A549 (cell line): Measurements from ENCODE around the gene HSD17B10. TPM values are rescaled to one million over a fixed set of nuclear protein-coding genes. Genes with fewer than 3 reads are reported as not detected.

Experiments used
- ATAC-seq, 2 experiments: fragments of 200-7000 bp in 1 of 2; fragments of >200 bp in 1 of 2; cut with Nextera tagmentation in 1 of 2; cut with Tn5 transposase in 1 of 2; 3 replicates each; pipeline versions ENCODE4 v1.8.0 to v1.9.1; 2018 to 2020; ENCODE audit warnings: mild to moderate bottlenecking in 1 of 2, moderate library complexity in 1 of 2
- CTCF ChIA-PET: fragments of 300-600 bp; sonication (Branson Sonifier 250); formaldehyde crosslinking; extraction: SDS; loops from one replicate; lab custom pipeline; 2021; ENCODE audit warnings: antibody characterized with exemption, inconsistent platforms; lab: Yijun Ruan, JAX
- POLR2A ChIA-PET: fragments of 350-600 bp; formaldehyde crosslinking; extraction: SDS; loops from one replicate; lab custom pipeline; 2021; ENCODE audit warnings: antibody characterized with exemption, inconsistent platforms; lab: Yijun Ruan, JAX
- DNase-seq, 2 experiments: peaks; one replicate each; pipeline versions ENCODE4 v3.0.0 to v3.0.0-alpha.2; 2011 to 2016; ENCODE audit warnings: low read depth in 1 of 2, low spot score in 1 of 2
- FAIRE-seq: peaks from 2 replicates; lab custom pipeline; 2011; peaks lifted over from hg19 to GRCh38; lab: Jason Lieb, UNC
- H3K27ac ChIP-seq, 2 experiments: fragments of >200 bp; sonication (Bioruptor Twin); formaldehyde crosslinking; 3 replicates each; pipeline ENCODE4 v1.5.1; 2016 to 2017
- H3K4me1 ChIP-seq: fragments of >200 bp; sonication (Bioruptor Twin); formaldehyde crosslinking; 3 replicates; pipeline ENCODE4 v1.6.1; 2016
- H3K4me2 ChIP-seq: fragments of >200 bp; sonication (Bioruptor Twin); formaldehyde crosslinking; 3 replicates; pipeline ENCODE4 v1.6.1; 2016
- H3K4me3 ChIP-seq: fragments of >200 bp; sonication (Bioruptor Twin); formaldehyde crosslinking; 3 replicates; pipeline ENCODE4 v1.5.1; 2016
- H3K9me3 ChIP-seq: fragments of >200 bp; sonication (Bioruptor Twin); formaldehyde crosslinking; 3 replicates; pipeline ENCODE4 v1.6.1; 2016
- CBX2 ChIP-seq: fragments of 200-600 bp; sonication (generic); IDR thresholded peaks from 2 replicates; pipeline ENCODE4 v1.6.1; 2016; ENCODE audit warnings: low read depth, mild to moderate bottlenecking, borderline replicate concordance
- CBX8 ChIP-seq: fragments of 200-600 bp; sonication (generic); IDR thresholded peaks from 2 replicates; pipeline ENCODE4 v1.6.1; 2016
- CEBPB ChIP-seq, 2 experiments: fragments of >200 bp in 1 of 2; sonication (Bioruptor Twin) in 1 of 2; formaldehyde crosslinking in 1 of 2; IDR thresholded peaks; 2 replicates each; pipeline ENCODE4 v1.6.1; 2012 to 2016
- CHD2 ChIP-seq: fragments of 150-350 bp; IDR thresholded peaks from 2 replicates; pipeline ENCODE4 v1.6.1; 2014; ENCODE audit warnings: low read length; ENCODE audit not compliant: partially characterized antibody
- CTCF ChIP-seq: fragments of >200 bp; sonication (Bioruptor Twin); formaldehyde crosslinking; IDR thresholded peaks from 3 replicates; pipeline ENCODE4 v1.5.1; 2016
- E2F6 ChIP-seq: IDR thresholded peaks from 2 replicates; pipeline ENCODE4 v1.6.1; 2012; ENCODE audit warnings: low read depth, borderline replicate concordance
- EHF ChIP-seq: fragments of 250-450 bp; sonication (Bioruptor Pico); IDR thresholded peaks from 2 replicates; pipeline ENCODE4 v1.5.0; 2020; ENCODE audit warnings: mild to moderate bottlenecking
- ELK1 ChIP-seq: fragments of 150-350 bp; IDR thresholded peaks from 2 replicates; pipeline ENCODE4 v1.6.1; 2014; ENCODE audit warnings: low read depth, mild to moderate bottlenecking, low read length
- EP300 ChIP-seq, 2 experiments: fragments of >200 bp; sonication (Bioruptor Twin); formaldehyde crosslinking; IDR thresholded peaks; 2 replicates in 1 of 2; 3 replicates in 1 of 2; pipeline ENCODE4 v1.6.1; 2016 to 2017
- ESRRA ChIP-seq: fragments of 150-350 bp; IDR thresholded peaks from 2 replicates; pipeline ENCODE4 v1.6.1; 2014; ENCODE audit warnings: mild to moderate bottlenecking, low read length, borderline replicate concordance
- FOXS1 ChIP-seq: fragments of 250-450 bp; sonication (Bioruptor Pico); IDR thresholded peaks from 2 replicates; pipeline ENCODE4 v1.5.0; 2020; ENCODE audit warnings: mild to moderate bottlenecking, moderate library complexity
- GATA3 ChIP-seq: IDR thresholded peaks from 2 replicates; pipeline ENCODE4 v1.6.1; 2012; ENCODE audit warnings: borderline replicate concordance
- HDAC2 ChIP-seq: fragments of 200-600 bp; sonication (generic); IDR thresholded peaks from 2 replicates; pipeline ENCODE4 v1.6.1; 2016
- HES2 ChIP-seq: fragments of >200 bp; sonication (Bioruptor Twin); formaldehyde crosslinking; IDR thresholded peaks from 2 replicates; pipeline ENCODE4 v1.6.1; 2016
- HEYL ChIP-seq: fragments of 250-450 bp; sonication (Bioruptor Pico); IDR thresholded peaks from 2 replicates; pipeline ENCODE4 v1.8.0; 2021; ENCODE audit warnings: mild to moderate bottlenecking, moderate library complexity
- HOXA7 ChIP-seq: fragments of 250-450 bp; sonication (Bioruptor Pico); IDR thresholded peaks from 2 replicates; pipeline ENCODE4 v1.5.0; 2020; ENCODE audit warnings: mild to moderate bottlenecking, moderate library complexity
- HOXB5 ChIP-seq: fragments of 250-450 bp; sonication (Bioruptor Pico); IDR thresholded peaks from 2 replicates; pipeline ENCODE4 v1.5.0; 2020; ENCODE audit warnings: mild to moderate bottlenecking, moderate library complexity
- MAX ChIP-seq: IDR thresholded peaks from 2 replicates; pipeline ENCODE4 v1.6.1; 2012
- MAZ ChIP-seq: fragments of 150-350 bp; IDR thresholded peaks from 2 replicates; pipeline ENCODE4 v1.6.1; 2014; ENCODE audit warnings: antibody characterized with exemption, low read depth, low read length, borderline replicate concordance
- MYC ChIP-seq: IDR thresholded peaks from 2 replicates; pipeline ENCODE4 v1.6.1; 2012; ENCODE audit warnings: mild to moderate bottlenecking, inconsistent platforms, low read length, improper control_type of control experiment, borderline replicate concordance
- NR3C1 ChIP-seq: fragments of >200 bp; sonication (Bioruptor Twin); formaldehyde crosslinking; IDR thresholded peaks from 3 replicates; pipeline ENCODE4 v1.6.1; 2017
- POLR2A ChIP-seq: IDR thresholded peaks from 2 replicates; pipeline ENCODE4 v1.6.1; 2012; ENCODE audit warnings: mild to moderate bottlenecking, low read length
- POLR2AphosphoS2 ChIP-seq: conservative IDR thresholded peaks from 2 replicates; pipeline ENCODE4 v1.6.1; 2012; ENCODE audit warnings: low read length, improper control_type of control experiment, inconsistent platforms
- RAD21 ChIP-seq, 2 experiments: fragments of >200 bp in 1 of 2; sonication (Bioruptor Twin) in 1 of 2; formaldehyde crosslinking in 1 of 2; IDR thresholded peaks in 1 of 2; conservative IDR thresholded peaks in 1 of 2; 2 replicates in 1 of 2; 3 replicates in 1 of 2; pipeline ENCODE4 v1.6.1; 2012 to 2018; ENCODE audit warnings: inconsistent platforms in 1 of 2
- RCOR1 ChIP-seq: fragments of 150-350 bp; IDR thresholded peaks from 2 replicates; pipeline ENCODE4 v1.6.1; 2014; ENCODE audit warnings: antibody characterized with exemption, low read length, low read depth
- REST ChIP-seq: fragments of 200-600 bp; sonication (generic); IDR thresholded peaks from 2 replicates; pipeline ENCODE4 v1.6.1; 2016; ENCODE audit warnings: antibody characterized with exemption, mild to moderate bottlenecking, moderate library complexity
- RFX5 ChIP-seq: fragments of 450-650 bp; IDR thresholded peaks from 2 replicates; pipeline ENCODE4 v1.7.1; 2014; ENCODE audit warnings: antibody characterized with exemption, mild to moderate bottlenecking, moderate library complexity
- RNF2 ChIP-seq: fragments of 200-600 bp; sonication (generic); IDR thresholded peaks from 2 replicates; pipeline ENCODE4 v1.6.1; 2016; ENCODE audit warnings: low read depth, mild to moderate bottlenecking, antibody characterized with exemption, moderate library complexity, borderline replicate concordance
- SMC3 ChIP-seq: fragments of >200 bp; sonication (Bioruptor Twin); formaldehyde crosslinking; IDR thresholded peaks from 3 replicates; pipeline ENCODE4 v1.6.1; 2018; ENCODE audit warnings: inconsistent platforms
- SREBF2 ChIP-seq: fragments of 450-650 bp; IDR thresholded peaks from 2 replicates; pipeline ENCODE4 v1.6.1; 2014; ENCODE audit warnings: mild to moderate bottlenecking, moderate library complexity
- TFCP2L1 ChIP-seq: fragments of 250-450 bp; sonication (Bioruptor Pico); IDR thresholded peaks from 2 replicates; pipeline ENCODE4 v1.5.0; 2021; ENCODE audit warnings: mild to moderate bottlenecking
- ZC3H11A ChIP-seq: fragments of 450-650 bp; IDR thresholded peaks from 2 replicates; pipeline ENCODE4 v1.6.1; 2014; ENCODE audit warnings: antibody characterized with exemption, mild to moderate bottlenecking
- ZFP36 ChIP-seq: fragments of 450-650 bp; IDR thresholded peaks from 2 replicates; pipeline ENCODE4 v1.6.1; 2014; ENCODE audit warnings: borderline replicate concordance; ENCODE audit not compliant: partially characterized antibody
- ZNF302 ChIP-seq: fragments of 250-450 bp; sonication (Bioruptor Pico); IDR thresholded peaks from 2 replicates; pipeline ENCODE4 v1.9.0; 2021; ENCODE audit warnings: inconsistent platforms, mild to moderate bottlenecking, moderate library complexity
- ZSCAN20 ChIP-seq: fragments of 250-450 bp; sonication (Bioruptor Pico); IDR thresholded peaks from 2 replicates; pipeline ENCODE4 v1.8.0; 2022; ENCODE audit warnings: mild to moderate bottlenecking, moderate library complexity
- WGBS: methylation state at CpG from one replicate; pipeline ENCODE4 v1.1.6; 2017; ENCODE audit errors: missing lambda C conversion rate; 5-methylcytosine and 5-hydroxymethylcytosine counted together
- polyA plus RNA-seq, 4 experiments: library from polyadenylated mRNA; depleted of rRNA in 3 of 4; stranded (reverse); fragments of >200 nt; fragmentation: RNase III in 1 of 4; extraction: RNeasy Plus Mini Kit Qiagen cat#74134 plus additional on column Dnase treatment in 1 of 4; gene quantifications; 2 replicates in 3 of 4; 3 replicates in 1 of 4; pipeline ENCODE4 v1.2.3, GENCODE V29; 2011 to 2017

Gene HSD17B10
- polyA plus RNA-seq, 2 of the 4 experiments (the other 2 are of a cell fraction) = 139 to 147 TPM

- CTCF ChIA-PET = interaction anchor here (0.7 to 3.8 kb wide), 7 partner anchors 10 to 109 kb away, joined by 3 to 18 read pairs (median 7); no protein-coding TSS in a partner anchor
- H3K4me3 ChIP-seq = peak within 1 kb of the TSS; percentile 65
- H3K27ac ChIP-seq = peak within 1 kb of the TSS; percentile 87 to 94
- POLR2A ChIA-PET = interaction anchor here (0.5 to 1.6 kb wide), 10 partner anchors 13 to 622 kb away, joined by 3 to 11 read pairs (median 3); partner anchors contain the start of gene PHF8
- peaks cover 13% of the 10 kb centered on the region; the same call in 1 of the 3 replicates for H3K4me1 ChIP-seq
- 2% methylated on average over 16 of the region's 75 CpGs for WGBS
- no peaks in the 10 kb centered on the region for H3K9me3 ChIP-seq
- peak; percentile 91 to 95 for ATAC-seq
- peak; percentile 97 to 98 for DNase-seq
- H3K4me2 ChIP-seq = peak within 1 kb of the TSS; percentile 88
- peak; percentile 99 for FAIRE-seq
- TF ChIP-seq CBX2 = no peak
- TF ChIP-seq SMC3 = no peak
- no peak for TF ChIP-seq ZNF302
- TF ChIP-seq POLR2AphosphoS2 = no peak
- TF ChIP-seq EHF = no peak
- peak; percentile 60 for TF ChIP-seq GATA3
- peak; percentile 89 for TF ChIP-seq CHD2
- TF ChIP-seq FOXS1 (CRISPR knock-in tag) = no peak
- TF ChIP-seq RCOR1 = no peak
- no peak for TF ChIP-seq ZC3H11A
- TF ChIP-seq CBX8 = no peak
- TF ChIP-seq HEYL (CRISPR knock-in tag) = no peak
- TF ChIP-seq RAD21 (conservative IDR thresholded peaks at IDR 0.05 in 1 of 2, IDR thresholded peaks at IDR 0.05 in 1 of 2) = no peak
- peak; percentile 79 for TF ChIP-seq E2F6
- TF ChIP-seq CEBPB (IDR thresholded peaks at IDR 0.05) = no peak
- TF ChIP-seq NR3C1 = no peak
- TF ChIP-seq HDAC2 = no peak
- no peak for TF ChIP-seq RNF2
- peak; percentile 86 for TF ChIP-seq MAX
- 0 out of 2 replicates have a peak, but pooled peaks have one; percentile 41 for TF ChIP-seq HOXA7 (CRISPR knock-in tag)
- no peak for TF ChIP-seq CTCF
- no peak for TF ChIP-seq MYC
- no peak for TF ChIP-seq ZFP36
- TF ChIP-seq MAZ = no peak
- peak; percentile 71 for TF ChIP-seq POLR2A
- TF ChIP-seq SREBF2 = no peak
- no peak for TF ChIP-seq ZSCAN20 (CRISPR knock-in tag)
- TF ChIP-seq EP300 (IDR thresholded peaks at IDR 0.05) = no peak
- TF ChIP-seq REST = peak; percentile 72
- no peak for TF ChIP-seq HOXB5
- TF ChIP-seq TFCP2L1 (CRISPR knock-in tag) = 0 out of 2 replicates have a peak, but pooled peaks have one; percentile 20
- no peak for TF ChIP-seq ESRRA
- no peak for TF ChIP-seq ELK1
- TF ChIP-seq HES2 = no peak
- TF ChIP-seq RFX5 = no peak
These were observed 11.9 kb downstream of the HSD17B10 start, which contains the start of gene SMC1A for GRCh38 chrX:53422086-53422860. TSS of gene SMC1A (minus strand) at chrX:53422654. CDS start at chrX:53422600, 54 bp downstream.
